K562 (cell line): Measurements from ENCODE around the gene ROBO1. TPM values are rescaled to one million over a fixed set of nuclear protein-coding genes. Genes with fewer than 3 reads are reported as not detected.

Experiments
- ATAC-seq: fragments of 200-7000 bp; cut with Tn5 transposase; 3 replicates; pipeline ENCODE4 v1.9.1; 2020; ENCODE audit warnings: moderate library complexity
- BruUV-seq: library from RNA; stranded (reverse); fragments of 400-500 nt; replicated peaks from 2 replicates; lab custom pipeline; 2021; lab: Mats Ljungman, UMichigan
- CTCF ChIA-PET: fragments of 300-600 bp; formaldehyde crosslinking; extraction: SDS; loops from one replicate; lab custom pipeline; 2021; ENCODE audit warnings: low intra/inter-chr PET ratio; lab: Yijun Ruan, JAX
- POLR2A ChIA-PET: fragments of 300-600, 350-650 bp; sonication (Branson Sonifier 250); formaldehyde crosslinking; extraction: SDS; loops from one replicate; lab custom pipeline; 2021; ENCODE audit warnings: antibody characterized with exemption, inconsistent platforms; lab: Yijun Ruan, JAX
- DNase-seq, 4 experiments: peaks; one replicate each; pipeline versions ENCODE4 v3.0.0 to v3.0.0-alpha.2; 2011 to 2018; ENCODE audit warnings: low spot score in 3 of 4, mixed read lengths in 3 of 4; ENCODE audit errors: extremely low read depth in 1 of 4
- FAIRE-seq: peaks from 2 replicates; lab custom pipeline; 2011; peaks lifted over from hg19 to GRCh38; lab: Jason Lieb, UNC
- H2AFZ ChIP-seq: 2 replicates; pipeline ENCODE4 v1.6.0; 2011; ENCODE audit warnings: low read depth, low read length, control low read depth, inconsistent platforms
- H3K27ac ChIP-seq: fragments of 200-600 bp; 3 replicates; pipeline ENCODE4 v1.8.0; 2011; ENCODE audit warnings: low read depth, mild to moderate bottlenecking, control low read depth, inconsistent platforms, low read length, moderate library complexity, mixed read lengths; ENCODE audit errors: extremely low read depth
- H3K27me3 ChIP-seq, 2 experiments: fragments of 300-600 bp in 1 of 2; 2 replicates in 1 of 2; 3 replicates in 1 of 2; pipeline versions ENCODE4 v1.6.0 to v1.8.0; 2011; ENCODE audit warnings: inconsistent platforms in 2 of 2, low read length in 2 of 2, mild to moderate bottlenecking in 1 of 2, mixed read lengths in 1 of 2, moderate library complexity in 1 of 2; ENCODE audit not compliant: control insufficient read depth in 2 of 2, insufficient read depth in 2 of 2
- H3K36me3 ChIP-seq: fragments of 300-600 bp; 3 replicates; pipeline ENCODE4 v1.8.0; 2011; ENCODE audit warnings: mild to moderate bottlenecking, low read length, inconsistent platforms; ENCODE audit not compliant: control insufficient read depth, insufficient read depth
- H3K4me1 ChIP-seq, 2 experiments: fragments of 200-600 bp in 1 of 2; replicated peaks in 1 of 2; 2 replicates in 1 of 2; 3 replicates in 1 of 2; pipeline versions ENCODE4 v1.5.1 to v1.8.0; 2011; ENCODE audit warnings: inconsistent platforms in 2 of 2, low read length in 2 of 2, mild to moderate bottlenecking in 1 of 2, mixed read lengths in 1 of 2, moderate library complexity in 1 of 2; ENCODE audit not compliant: control insufficient read depth in 2 of 2, insufficient read depth in 2 of 2
- H3K4me2 ChIP-seq: 2 replicates; pipeline ENCODE4 v1.6.1; 2011; ENCODE audit warnings: low read length, control low read depth, inconsistent platforms, mixed read lengths; ENCODE audit not compliant: insufficient read depth
- H3K4me3 ChIP-seq: fragments of 200-600 bp; sonication (generic), shearing (Covaris generic); 2 replicates; pipeline ENCODE4 v1.5.1; 2016; ENCODE audit warnings: control low read depth, inconsistent platforms
- H3K79me2 ChIP-seq: fragments of 200-600 bp; 3 replicates; pipeline ENCODE4 v1.8.0; 2011; ENCODE audit warnings: low read length, inconsistent platforms; ENCODE audit not compliant: control insufficient read depth, insufficient read depth
- H3K9ac ChIP-seq, 2 experiments: 2 replicates each; pipeline versions ENCODE4 v1.6.0 to v1.6.1; 2011; ENCODE audit warnings: low read depth in 2 of 2, low read length in 2 of 2, control low read depth in 1 of 2, inconsistent platforms in 1 of 2, mild to moderate bottlenecking in 1 of 2, mixed read lengths in 1 of 2; ENCODE audit not compliant: insufficient read depth in 1 of 2
- H3K9me1 ChIP-seq: one replicate; pipeline ENCODE4 v1.6.0; 2011; ENCODE audit warnings: inconsistent platforms, mild to moderate bottlenecking, low read length, moderate library complexity; ENCODE audit not compliant: control insufficient read depth, insufficient read depth
- H3K9me3 ChIP-seq: replicated peaks from 2 replicates; pipeline ENCODE4 v1.5.1; 2011; ENCODE audit warnings: low read depth, low read length, inconsistent platforms; ENCODE audit not compliant: control insufficient read depth, insufficient read depth
- H4K20me1 ChIP-seq: replicated peaks from 2 replicates; pipeline ENCODE4 v1.6.1; 2011; ENCODE audit warnings: low read length, inconsistent platforms, mixed read lengths; ENCODE audit not compliant: control insufficient read depth, insufficient read depth
- BCL6 ChIP-seq: fragments of 250-450 bp; sonication (Bioruptor Pico); IDR thresholded peaks from 2 replicates; pipeline ENCODE4 v1.4.0; 2020
- BDP1 ChIP-seq: IDR thresholded peaks from 3 replicates; pipeline ENCODE4 v1.6.1; 2011; ENCODE audit not compliant: insufficient read length, insufficient read depth
- BRF1 ChIP-seq: IDR thresholded peaks from 3 replicates; pipeline ENCODE4 v1.6.1; 2011; ENCODE audit warnings: borderline replicate concordance, mild to moderate bottlenecking; ENCODE audit not compliant: insufficient read length; ENCODE audit errors: extremely low read depth
- CC2D1A ChIP-seq: fragments of 450-650 bp; IDR thresholded peaks from 2 replicates; pipeline ENCODE4 v1.6.1; 2017; ENCODE audit warnings: mild to moderate bottlenecking
- CSDE1 ChIP-seq, 2 experiments: fragments of 450-650 bp; IDR thresholded peaks; 2 replicates each; pipeline ENCODE4 v1.6.1; 2016; ENCODE audit warnings: mild to moderate bottlenecking in 1 of 2
- GABPB2 ChIP-seq: fragments of 250-450 bp; sonication (Bioruptor Pico); conservative IDR thresholded peaks from 2 replicates; pipeline ENCODE4 v1.5.1; 2021; ENCODE audit warnings: mild to moderate bottlenecking
- HDAC1 ChIP-seq, 2 experiments: fragments of 450-650 bp; IDR thresholded peaks; 2 replicates each; pipeline ENCODE4 v1.6.1; 2016 to 2017; ENCODE audit warnings: inconsistent platforms in 1 of 2, mild to moderate bottlenecking in 1 of 2, moderate library complexity in 1 of 2
- HDAC2 ChIP-seq: fragments of 450-650 bp; IDR thresholded peaks from 2 replicates; pipeline ENCODE4 v1.6.1; 2016; ENCODE audit warnings: mild to moderate bottlenecking
- HOXB6 ChIP-seq: fragments of 250-450 bp; sonication (Bioruptor Pico); IDR thresholded peaks from 2 replicates; pipeline ENCODE4 v1.5.1; 2022; ENCODE audit warnings: mild to moderate bottlenecking, borderline replicate concordance
- ID3 ChIP-seq, 2 experiments: fragments of 250-450 bp in 1 of 2; fragments of 450-650 bp in 1 of 2; sonication (Bioruptor Pico) in 1 of 2; IDR thresholded peaks; 2 replicates each; pipeline versions ENCODE4 v1.6.1 to v1.8.0; 2016 to 2021; ENCODE audit warnings: mild to moderate bottlenecking in 2 of 2, moderate library complexity in 2 of 2, missing compliant biosample characterization in 1 of 2, missing genetic modification characterization in 1 of 2
- L3MBTL2 ChIP-seq: fragments of 450-650 bp; IDR thresholded peaks from 2 replicates; pipeline ENCODE4 v1.6.1; 2016; ENCODE audit warnings: mild to moderate bottlenecking, moderate library complexity
- MAFF ChIP-seq: IDR thresholded peaks from 2 replicates; pipeline ENCODE4 v1.6.1; 2012; ENCODE audit warnings: low read length, improper control_type of control experiment
- MEF2A ChIP-seq: IDR thresholded peaks from 2 replicates; pipeline ENCODE4 v1.6.1; 2011; ENCODE audit warnings: low read depth, mild to moderate bottlenecking, low read length, moderate library complexity; ENCODE audit not compliant: control insufficient read depth
- MITF ChIP-seq: IDR thresholded peaks from 2 replicates; pipeline ENCODE4 v1.6.1; 2014; ENCODE audit warnings: antibody characterized with exemption
- NCOA1 ChIP-seq: fragments of 450-650 bp; IDR thresholded peaks from 2 replicates; pipeline ENCODE4 v1.6.1; 2016; ENCODE audit warnings: low read depth
- OTX1 ChIP-seq: fragments of 450-650 bp; formaldehyde crosslinking; IDR thresholded peaks from 2 replicates; pipeline ENCODE4 v1.4.0; 2022; ENCODE audit warnings: mild to moderate bottlenecking
- SMAD1 ChIP-seq: fragments of 150-350 bp; IDR thresholded peaks from 2 replicates; pipeline ENCODE4 v1.6.1; 2014; ENCODE audit warnings: low read length, low read depth; ENCODE audit not compliant: partially characterized antibody
- TBL1XR1 ChIP-seq, 2 experiments: IDR thresholded peaks; 2 replicates each; pipeline ENCODE4 v1.6.1; 2012; ENCODE audit warnings: improper control_type of control experiment in 2 of 2, low read length in 2 of 2, mild to moderate bottlenecking in 1 of 2
- THAP12 ChIP-seq: fragments of 250-450 bp; sonication (Bioruptor Pico); IDR thresholded peaks from 2 replicates; pipeline ENCODE4 v1.9.0; 2021; ENCODE audit warnings: mild to moderate bottlenecking, inconsistent platforms
- ZNF134 ChIP-seq: fragments of 250-450 bp; sonication (Bioruptor Pico); conservative IDR thresholded peaks from 2 replicates; pipeline ENCODE4 v1.4.0; 2020
- WGBS: fragments of 100-300 bp; shearing (Covaris generic); methylation state at CpG from one replicate; pipeline ENCODE4 v1.1.6; 2016; ENCODE audit warnings: low coverage, mixed read lengths; ENCODE audit not compliant: insufficient coverage; ENCODE audit errors: missing lambda C conversion rate; 5-methylcytosine and 5-hydroxymethylcytosine counted together
- in situ Hi-C: fragments of 300-500 bp; cut with MboI; formaldehyde crosslinking; loops from 4 replicates; pipeline ENCODE4 v1.15.0; 2018; ENCODE audit warnings: inconsistent platforms, mixed read lengths
- intact Hi-C: fragments of 100-400 bp; cut with micrococcal nuclease; formaldehyde crosslinking; loops from 2 replicates; pipeline ENCODE4 v1.14.2; 2022
- polyA plus RNA-seq, 8 experiments: library from polyadenylated mRNA; depleted of rRNA in 4 of 8; stranded (reverse) in 5 of 8; unstranded in 3 of 8; fragments of >200 nt; fragmentation: Nextera tagmentation in 2 of 8; fragmentation: Illumina TruSeq in 1 of 8; extraction: Ambion mirVana in 2 of 8; extraction: Trizol in 1 of 8; gene quantifications; 2 replicates each; pipeline versions ENCODE4 v1.2.1 to v1.2.3, GENCODE V29; 2011 to 2014; ENCODE audit warnings: inconsistent platforms in 1 of 8, missing spikeins in 1 of 8
- total RNA-seq, 7 experiments: library from RNA; depleted of rRNA in 6 of 7; stranded (reverse); fragments of >200 nt in 6 of 7; fragmentation: Illumina TruSeq in 2 of 7; extraction: Trizol in 2 of 7; gene quantifications; 2 replicates each; pipeline versions ENCODE4 v1.2.1 to v1.2.3, GENCODE V29; 2011 to 2021; ENCODE audit warnings: low replicate concordance in 1 of 7
- TF ChIP-seq, protein P1 (sequence below): fragments of 250-450 bp; sonication (Bioruptor Pico); IDR thresholded peaks from 2 replicates; pipeline ENCODE4 v1.5.0; 2021

ROBO1 gene
- total and polyA plus RNA-seq, 9 of the 15 experiments (the other 6 are each of a cell fraction or from before 2014, with no cell fraction given) = 0.01 to 0.53 (median 0.17) TPM; not detected in 5

- TF ChIP-seq MITF (no peak), CC2D1A (no peak), MEF2A (no peak), BCL6 (CRISPR knock-in tag) (no peak), SMAD1 (no peak), BRF1 (no peak), CSDE1 (IDR thresholded peaks at IDR 0.05) (no peak), ZNF134 (no peak), HOXB6 (CRISPR knock-in tag) (no peak)
- TF ChIP-seq, protein P1, sequence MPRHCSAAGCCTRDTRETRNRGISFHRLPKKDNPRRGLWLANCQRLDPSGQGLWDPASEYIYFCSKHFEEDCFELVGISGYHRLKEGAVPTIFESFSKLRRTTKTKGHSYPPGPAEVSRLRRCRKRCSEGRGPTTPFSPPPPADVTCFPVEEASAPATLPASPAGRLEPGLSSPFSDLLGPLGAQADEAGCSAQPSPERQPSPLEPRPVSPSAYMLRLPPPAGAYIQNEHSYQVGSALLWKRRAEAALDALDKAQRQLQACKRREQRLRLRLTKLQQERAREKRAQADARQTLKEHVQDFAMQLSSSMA (CRISPR knock-in tag) = no peak
Observed at GRCh38 chr3:79367066-79367465, 400.7 kb downstream of the ROBO1 start (continued).

DNA sequence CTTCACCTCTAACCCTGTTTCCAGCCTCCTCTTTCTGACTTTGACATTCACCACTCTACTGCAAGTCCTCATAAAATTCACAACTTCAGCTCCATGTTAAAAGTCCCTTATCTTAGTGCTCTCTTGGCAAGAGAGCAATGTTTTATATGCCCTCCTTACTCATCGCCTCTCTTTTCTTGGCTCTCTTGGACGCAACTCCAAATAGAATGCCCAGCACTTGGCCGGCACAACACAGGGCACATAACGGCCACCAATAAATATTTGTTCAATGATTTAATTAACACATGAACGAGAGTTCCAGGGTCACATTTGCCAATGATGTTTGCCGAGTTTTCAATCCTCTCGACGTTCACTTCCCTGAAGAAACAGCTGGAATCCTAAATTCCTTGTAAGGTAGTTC, 401.4 kb downstream of the ROBO1 start:
- 3% methylated on average over 8 of the region's 8 CpGs for WGBS
- no peaks in the 10 kb centered on the region for H3K79me2 ChIP-seq
- H4K20me1 ChIP-seq = no peaks in the 10 kb centered on the region
- DNase-seq (no peak), FAIRE-seq (no peak), ATAC-seq (no peak)
- H3K9ac ChIP-seq = no peak overlapping the region
- intact Hi-C loops = no loop called here
- H3K36me3 ChIP-seq = no peaks in the 10 kb centered on the region
- H2AFZ ChIP-seq = no peak overlapping the region
- ChIA-PET POLR2A (no interaction called here), CTCF (no interaction called here)
- no peaks in the 10 kb centered on the region for H3K9me1 ChIP-seq
- no peak overlapping the region for H3K27ac ChIP-seq
- H3K4me2 ChIP-seq = no peak overlapping the region
- no peaks in the 10 kb centered on the region for H3K9me3 ChIP-seq
- H3K4me1 ChIP-seq = no peaks in the 10 kb centered on the region
- no peak overlapping the region for H3K4me3 ChIP-seq
- BruUV-seq = no TSS peak
- in situ Hi-C loops = no loop called here
- H3K27me3 ChIP-seq = no peaks in the 10 kb centered on the region
- no peak for TF ChIP-seq NCOA1
- TF ChIP-seq OTX1 (CRISPR knock-in tag) = no peak
- TF ChIP-seq THAP12 = no peak
- TF ChIP-seq HDAC2 = no peak
- TF ChIP-seq ID3 (CRISPR knock-in tag; IDR thresholded peaks at IDR 0.05) = no peak
- TF ChIP-seq ID3 (tag; IDR thresholded peaks at IDR 0.05) = no peak
- no peak for TF ChIP-seq MAFF
- TF ChIP-seq TBL1XR1 (IDR thresholded peaks at IDR 0.05; ENCODE audit: low read length in 2 of 2) = no peak
- TF ChIP-seq L3MBTL2 = no peak
- TF ChIP-seq HDAC1 (IDR thresholded peaks at IDR 0.05) = no peak
- no peak for TF ChIP-seq GABPB2 (CRISPR knock-in tag)
- TF ChIP-seq BDP1 = no peak
